NCI-H446 (cell line): ENCODE measurements around the gene ANKRD40.
A peak's percentile ranks its signal among the peaks of the same experiment; 100 is the strongest.
"Not testable (repeated sequence)": the region's sequence is repeated elsewhere in the genome, so short reads cannot be mapped to it uniquely, and the experiment has no call there.

Experiments
- DNase-seq, 2 experiments: peaks; one replicate each; lab custom pipeline; 2025; lab: John Stamatoyannopoulos, UW

ANKRD40 gene

DNA sequence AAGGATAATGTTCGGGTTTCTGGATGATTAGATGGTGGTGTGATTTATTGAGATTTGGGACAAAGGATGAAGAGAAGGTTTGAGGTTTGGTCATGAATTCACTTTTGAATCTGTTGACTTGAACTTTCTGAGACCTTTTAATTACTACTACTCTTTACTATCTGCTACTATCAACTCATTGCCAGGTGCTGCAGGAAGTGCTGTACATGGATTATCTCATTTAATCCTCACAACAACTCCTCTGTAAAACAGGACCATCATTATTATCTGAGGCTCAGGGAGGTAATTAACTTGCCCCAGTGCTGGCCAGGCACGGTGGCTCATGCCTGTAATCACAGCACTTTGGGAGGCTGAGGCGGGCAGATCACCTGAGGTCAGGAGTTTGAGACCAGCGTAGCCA, 2.9 kb upstream of the ANKRD40 start:
- no peak for DNase-seq

DNA sequence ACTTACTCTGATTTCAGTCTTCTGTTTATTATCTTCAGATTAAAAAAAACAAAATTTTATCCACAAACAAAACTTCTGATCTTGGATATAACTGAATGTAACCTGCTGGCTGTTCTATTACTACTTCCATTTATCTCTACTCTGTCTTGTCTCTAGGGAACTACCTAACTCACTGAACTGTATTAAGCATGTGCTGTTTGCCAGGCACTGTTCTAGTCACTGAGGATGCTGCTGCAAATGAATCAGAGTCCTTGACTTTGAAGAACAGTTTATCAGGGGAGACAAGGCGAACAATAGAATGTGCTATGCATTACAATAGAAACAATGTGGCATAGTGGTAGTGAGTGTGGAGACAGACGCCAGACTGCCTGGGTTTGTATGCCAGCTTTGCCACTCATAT, 2.3 kb upstream of the ANKRD40 start:
- DNase-seq, result no peak

GRCh38 chr17:50709053-50709452, 1.3 kb upstream of the ANKRD40 start:
- not testable (repeated sequence) for DNase-seq

DNA sequence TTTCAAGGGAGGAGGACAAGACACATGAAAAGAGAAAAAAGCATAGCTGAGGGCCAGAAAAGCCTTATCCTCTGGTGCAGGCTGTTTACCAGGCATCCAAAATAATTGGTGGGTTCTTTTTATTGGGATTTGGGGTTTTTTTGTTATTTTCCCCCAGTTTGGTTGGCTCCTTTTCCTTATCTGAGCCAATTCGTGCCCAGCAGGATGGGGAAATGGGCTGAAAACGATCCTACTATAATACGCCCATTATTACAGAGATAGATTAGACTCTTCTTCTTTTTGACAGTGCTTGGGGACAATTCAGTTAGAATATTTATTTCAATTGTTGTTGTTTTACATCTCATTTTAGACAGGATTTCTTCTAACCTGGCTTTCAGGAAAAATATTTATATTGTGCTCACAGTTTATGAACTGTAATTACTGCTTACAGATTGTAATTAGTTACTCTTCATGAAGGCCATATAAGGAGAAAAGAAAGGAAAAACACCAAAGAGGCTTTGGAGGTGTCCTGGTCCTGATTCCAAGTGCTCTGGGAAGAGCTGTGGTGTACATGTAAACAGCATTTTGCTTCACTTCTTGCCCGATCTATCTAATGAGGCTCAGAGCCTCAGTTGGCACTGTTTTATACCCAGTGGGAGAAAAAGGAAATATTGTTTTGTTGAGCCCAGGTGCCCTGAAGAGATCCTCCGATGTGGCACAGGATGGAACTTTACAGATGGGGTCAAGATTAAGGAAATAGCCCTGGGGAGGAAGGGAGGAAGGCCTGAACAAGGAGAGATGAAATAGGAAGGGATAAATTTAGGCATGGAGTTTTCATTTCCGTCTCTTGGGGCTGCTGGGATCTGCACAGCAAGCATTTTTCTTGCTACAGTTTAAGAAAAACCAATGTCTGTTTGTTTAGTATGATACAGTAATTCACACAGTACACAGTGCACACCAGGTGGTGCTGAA, 611 bp upstream of the ANKRD40 start:
- DNase-seq, result peak in 1 of 2 experiments; percentile 76

DNA sequence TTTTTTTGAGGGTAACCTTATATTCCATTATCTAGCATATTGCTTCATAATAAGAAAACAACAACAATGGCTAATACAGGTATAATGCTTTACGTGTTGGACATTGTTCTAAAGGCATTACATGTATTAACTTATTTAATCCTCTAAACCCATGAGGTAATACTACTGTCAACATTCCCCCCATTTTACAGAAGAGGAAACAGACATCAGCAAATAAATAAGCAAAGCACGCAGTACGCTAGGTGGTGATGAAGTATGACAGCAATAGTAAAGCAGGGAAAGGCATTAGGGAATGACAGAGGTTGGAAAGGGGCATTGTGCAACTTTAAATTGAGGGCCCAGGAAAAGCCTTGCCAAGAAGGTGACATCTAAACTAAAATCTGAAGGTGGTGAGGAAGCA, 4.6 kb downstream of the ANKRD40 start:
- DNase-seq, result no peak

DNA sequence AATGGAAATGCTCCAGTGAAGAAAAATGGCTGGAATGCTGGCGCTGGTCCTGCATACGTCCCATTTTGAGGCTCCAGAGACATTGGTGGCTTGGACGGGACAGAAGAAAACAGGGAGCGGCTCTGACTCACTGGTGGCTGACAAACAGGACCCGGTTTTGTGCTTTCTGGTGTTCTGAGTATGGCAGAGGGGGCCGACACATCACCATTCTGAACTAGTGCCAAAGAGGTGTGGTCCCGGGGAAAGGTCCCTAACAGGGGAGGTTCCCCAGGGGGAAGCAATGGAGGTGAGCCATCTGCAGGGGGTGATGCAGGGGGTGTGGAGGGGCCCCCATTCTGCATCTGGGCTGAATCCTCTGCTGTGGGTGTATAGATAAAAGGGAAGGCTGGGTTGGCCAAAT, 8.3 kb downstream of the ANKRD40 start:
- DNase-seq, result no peak

GRCh38 chr17:50697663-50698272, 9.9 kb downstream of the ANKRD40 start:
- DNase-seq, result no peak

DNA sequence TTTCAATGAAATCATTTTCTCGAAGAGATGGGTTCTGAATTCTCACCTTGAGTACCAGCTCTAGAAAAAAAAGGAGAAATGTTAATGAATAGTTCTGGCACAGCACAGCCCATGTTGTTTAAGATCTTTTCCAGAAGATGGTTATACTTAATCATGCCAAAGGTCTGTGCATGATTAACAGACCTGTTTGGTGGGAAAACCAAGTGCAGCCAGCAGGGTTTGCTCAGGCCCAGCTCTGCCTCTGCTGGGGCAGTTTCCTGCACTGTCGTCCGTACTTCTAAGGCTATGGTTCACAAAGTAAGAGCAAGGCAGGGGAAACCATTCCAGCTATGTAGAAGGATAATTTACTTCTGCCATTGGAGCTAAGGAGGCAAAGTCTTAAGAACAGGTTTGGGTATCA, 10.7 kb downstream of the ANKRD40 start:
- DNase-seq, result no peak

GRCh38 chr17:50696365-50696879, 11.3 kb downstream of the ANKRD40 start:
- no peak for DNase-seq

- no peak for DNase-seq
Measured at GRCh38 chr17:50693036-50693682, 14.6 kb downstream of the ANKRD40 start.

- DNase-seq, result no peak
Measured at GRCh38 chr17:50692448-50693035, 15.2 kb downstream of the ANKRD40 start.

DNA sequence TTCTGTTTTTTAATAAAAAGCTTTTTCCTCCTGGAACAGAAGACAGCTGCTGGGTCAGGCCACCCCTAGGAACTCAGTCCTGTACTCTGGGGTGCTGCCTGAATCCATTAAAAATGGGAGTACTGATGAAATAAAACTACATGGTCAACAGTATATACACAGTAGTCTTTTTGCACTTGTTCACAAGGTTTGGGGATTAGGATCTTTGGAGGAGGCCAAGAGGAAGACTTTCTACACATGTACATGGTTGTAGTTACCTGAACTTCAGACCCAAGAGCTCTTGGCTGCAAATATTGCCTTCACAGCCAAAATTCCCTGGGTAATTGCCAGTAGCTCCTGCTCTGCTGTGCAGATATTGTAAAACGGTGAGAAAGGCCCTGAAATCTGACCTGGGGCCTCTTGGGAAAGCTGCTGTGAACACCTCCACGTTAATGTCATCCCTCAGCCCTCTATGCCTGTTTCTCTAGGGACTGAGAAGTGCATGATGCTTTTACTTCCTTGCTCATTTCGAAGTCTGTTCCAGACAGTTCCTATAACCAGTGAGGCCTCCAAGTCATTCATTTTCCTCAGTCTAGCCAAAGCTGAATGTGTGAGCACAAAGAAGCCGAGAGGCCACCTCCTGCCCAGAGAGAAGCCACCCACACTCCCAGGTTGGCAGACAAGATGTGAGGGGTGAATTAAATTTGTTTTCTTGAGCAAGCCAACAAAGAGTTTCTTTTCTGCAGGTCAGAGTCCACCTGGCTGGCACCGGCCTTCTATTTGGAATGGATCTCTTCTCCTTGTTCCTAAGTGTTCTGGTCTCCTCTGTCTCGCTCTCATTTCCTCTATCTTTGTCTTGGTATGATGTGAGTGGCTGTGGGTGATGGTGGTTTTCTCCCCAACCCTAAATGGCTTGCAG, 15.9 kb downstream of the ANKRD40 start:
- DNase-seq, result peak in 1 of 2 experiments; percentile 49

GRCh38 chr17:50690887-50691549, 16.7 kb downstream of the ANKRD40 start:
- no peak for DNase-seq

DNA sequence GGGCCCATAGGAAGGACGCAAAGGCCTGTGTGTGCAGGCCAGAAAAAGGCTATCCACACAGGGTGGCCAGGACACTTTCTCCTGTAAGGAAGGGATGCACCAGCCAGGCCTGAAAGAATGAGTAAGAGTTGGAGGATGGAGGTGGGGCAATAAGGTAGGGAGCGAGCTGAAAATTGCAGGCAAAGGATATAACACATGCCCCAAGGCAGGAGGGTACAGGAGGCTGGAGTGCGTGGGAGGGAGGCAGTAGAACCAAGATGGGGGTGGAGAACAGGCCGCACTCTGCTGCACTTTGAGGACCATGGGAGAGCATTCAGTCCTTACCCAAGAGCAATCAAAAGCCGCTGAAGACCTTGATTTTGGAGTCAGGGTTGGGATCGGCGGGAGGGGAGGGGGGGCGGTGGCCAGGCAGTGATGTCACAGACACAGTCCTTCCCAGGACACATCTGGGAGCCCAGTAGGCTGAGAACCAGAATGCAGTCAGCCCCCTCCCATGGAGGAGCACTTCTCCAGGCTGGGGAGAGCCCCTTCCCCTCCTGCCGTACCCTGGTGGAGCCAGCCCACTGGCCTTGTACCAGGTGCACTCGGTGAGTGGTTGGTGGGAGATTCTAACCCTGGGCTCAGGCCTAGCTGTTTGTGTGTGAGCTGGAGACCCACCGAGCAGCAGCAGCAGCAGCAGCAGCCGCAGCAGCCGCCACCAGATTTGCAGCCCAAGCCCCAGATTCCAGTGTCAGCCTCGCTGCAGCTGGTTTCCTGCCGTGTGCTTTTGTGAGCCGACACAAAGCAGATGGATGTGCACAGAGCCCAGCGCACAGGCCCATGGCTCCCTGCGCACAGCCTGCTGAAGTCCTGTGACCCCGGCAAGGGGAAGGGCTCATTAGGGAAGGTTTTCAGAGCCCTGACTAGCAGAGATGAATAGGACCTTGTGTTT, 17.5 kb downstream of the ANKRD40 start:
- peak in 1 of 2 experiments; percentile 49 for DNase-seq

GRCh38 chr17:50689251-50689650, 18.5 kb downstream of the ANKRD40 start:
- no peak for DNase-seq

- no peak for DNase-seq
Measured at GRCh38 chr17:50688245-50688644, 19.5 kb downstream of the ANKRD40 start.

GRCh38 chr17:50687200-50688066, 20.3 kb downstream of the ANKRD40 start:
- peak in 1 of 2 experiments; percentile 60 for DNase-seq

GRCh38 chr17:50686494-50687199, 21.1 kb downstream of the ANKRD40 start:
- peak; percentile 31 to 80 for DNase-seq
